Activated CD8-positive, alpha-beta memory T cell treated with anti-CD3 and anti-CD28 coated beads for 4 hours (primary cell): ENCODE data around the gene SFXN5.
"Not testable (repeated sequence)": the region's sequence is repeated elsewhere in the genome, so short reads cannot be mapped to it uniquely, and the experiment has no call there.

Experiments
- DNase-seq, 2 donors: peaks; one replicate each; pipeline ENCODE4 v3.0.0-alpha.2; 2020; ENCODE audit warnings: low read depth in 2 of 2

SFXN5 gene

DNA sequence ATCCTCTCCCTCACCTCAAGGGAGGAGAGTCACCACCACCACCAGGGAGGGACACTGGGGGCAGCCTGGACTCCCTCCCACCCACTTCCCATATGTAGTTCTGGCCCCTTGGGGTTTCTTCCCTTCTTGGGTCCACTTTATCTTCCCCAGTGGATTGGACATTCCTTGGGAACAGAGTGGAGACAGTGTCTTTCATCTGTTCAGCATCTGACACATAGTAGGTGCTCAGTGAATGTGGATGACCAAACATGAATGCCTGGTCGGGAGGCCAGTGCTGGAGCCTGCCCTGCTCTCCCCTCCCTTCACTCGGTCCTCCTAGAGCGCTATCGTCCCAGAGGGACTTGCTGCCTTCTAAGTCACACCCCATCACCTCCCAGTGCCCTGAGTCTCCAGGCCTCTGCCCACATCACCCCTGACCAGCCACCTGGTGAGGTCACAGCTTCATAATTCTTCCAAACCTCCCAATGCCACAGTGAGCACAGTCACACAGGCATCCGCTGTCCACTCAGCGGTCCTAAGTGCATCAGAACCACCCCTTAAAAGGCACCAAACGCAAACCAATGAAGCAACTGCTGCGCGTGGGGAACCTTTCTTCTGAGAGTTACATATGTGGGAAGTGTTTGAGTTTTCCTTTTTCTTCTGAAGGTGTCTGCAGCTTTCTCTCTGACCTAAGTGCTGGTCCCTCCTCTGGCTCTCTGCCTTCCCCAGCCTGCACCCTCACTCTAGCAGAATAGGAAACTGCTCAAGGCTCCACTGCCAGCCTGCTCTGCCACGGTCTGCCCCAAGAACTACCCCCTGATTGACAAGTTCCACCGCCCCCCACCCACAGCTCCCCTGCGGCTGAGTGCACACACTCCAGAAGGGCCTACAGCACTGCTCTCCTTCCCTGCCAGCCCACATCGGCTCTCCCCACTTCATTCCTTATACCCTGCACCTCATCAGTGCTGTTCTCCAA lies 7.2 kb upstream of the SFXN5 start:
- no peak for DNase-seq

GRCh38 chr2:73077424-73077795 lies 5.9 kb upstream of the SFXN5 start:
- DNase-seq: no peak

GRCh38 chr2:73076701-73077423 lies 5.3 kb upstream of the SFXN5 start:
- DNase-seq: no peak

DNA sequence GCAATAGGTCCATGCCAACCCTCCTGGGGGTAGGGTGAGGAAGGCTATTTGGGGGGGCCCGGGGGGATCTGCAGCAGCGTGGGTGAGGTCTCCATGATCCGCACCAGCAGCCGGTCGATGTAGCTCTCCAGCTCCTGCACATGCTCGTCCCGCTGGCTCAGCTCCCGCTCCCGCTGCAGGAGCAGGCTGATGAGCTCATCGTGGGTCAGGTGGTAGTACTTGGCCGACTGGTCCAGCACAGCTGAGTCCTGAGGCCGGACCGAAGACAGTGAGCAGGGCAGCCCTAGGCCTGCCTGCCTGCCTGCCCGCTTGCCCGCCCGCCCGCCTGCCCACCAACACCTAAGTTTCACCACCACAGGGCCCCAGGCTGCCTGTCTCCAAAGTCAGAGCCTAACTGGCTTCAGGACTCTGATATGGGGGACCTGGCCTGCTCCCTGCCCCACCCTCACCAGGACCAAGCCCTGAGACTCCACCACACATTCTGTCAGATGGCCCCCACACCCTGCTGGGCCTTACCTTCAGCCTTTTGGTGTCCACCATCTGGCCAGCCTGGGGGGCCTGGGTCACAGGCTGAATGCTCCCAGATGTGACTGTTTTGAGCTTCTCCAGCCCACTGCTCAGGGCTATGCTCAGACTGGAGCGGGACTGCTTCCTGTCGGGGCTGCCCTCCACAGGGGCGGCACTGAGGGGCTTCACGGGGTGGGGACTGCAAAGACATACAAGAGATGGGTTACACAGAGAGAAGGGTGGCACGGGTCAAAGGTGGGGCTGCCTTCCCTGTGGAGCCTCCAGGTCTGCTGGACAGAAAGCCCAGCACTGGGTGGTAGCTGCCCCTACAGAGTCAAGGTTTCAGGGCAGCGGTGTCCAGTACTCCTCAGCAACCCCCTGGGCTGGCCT lies 4.2 kb upstream of the SFXN5 start:
- no peak for DNase-seq

- DNase-seq: no peak
These were observed 2.9 kb upstream of the SFXN5 start for GRCh38 chr2:73074110-73075069.

DNA sequence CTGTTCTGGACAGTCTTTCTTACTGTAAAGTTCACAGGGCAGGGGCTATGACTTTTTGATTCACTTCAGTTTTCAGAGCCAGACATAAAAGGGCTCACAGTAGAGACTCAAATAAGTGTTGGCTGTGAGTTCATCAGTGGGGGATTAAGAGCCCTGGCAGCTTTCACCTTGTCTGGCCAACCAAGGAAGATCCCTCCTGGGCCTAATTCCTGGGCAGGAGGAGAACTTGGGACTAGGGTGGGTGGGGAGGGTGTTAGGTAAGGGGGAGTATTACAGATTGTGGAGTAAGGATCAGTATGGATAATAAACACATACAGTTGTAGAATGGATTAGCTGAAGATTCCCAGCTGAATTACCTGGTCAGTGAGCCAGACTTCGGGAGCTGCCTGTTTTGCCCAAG lies 904 bp upstream of the SFXN5 start:
- no peak for DNase-seq

DNA sequence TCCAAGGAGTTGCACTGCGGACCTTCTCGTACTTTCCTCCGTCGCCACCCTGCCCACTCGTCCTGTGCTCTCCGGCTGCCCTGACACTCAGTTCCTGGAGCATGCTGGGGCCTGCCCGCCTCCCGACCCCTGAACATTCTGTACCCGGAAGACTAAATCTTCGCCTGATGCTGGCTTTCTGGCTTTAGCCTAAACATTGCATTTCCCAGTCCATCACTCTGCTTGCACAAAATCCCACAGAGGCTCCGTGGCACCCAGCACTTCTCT lies 550 bp upstream of the SFXN5 start:
- no peak for DNase-seq

GRCh38 chr2:73070643-73071359 lies 711 bp downstream of the SFXN5 start:
- peak in 1 of 2 donors; percentile 6 for DNase-seq

GRCh38 chr2:73069855-73070642 lies 1.5 kb downstream of the SFXN5 start:
- no peak for DNase-seq

GRCh38 chr2:73069041-73069854 lies 2.3 kb downstream of the SFXN5 start:
- no peak for DNase-seq

DNA sequence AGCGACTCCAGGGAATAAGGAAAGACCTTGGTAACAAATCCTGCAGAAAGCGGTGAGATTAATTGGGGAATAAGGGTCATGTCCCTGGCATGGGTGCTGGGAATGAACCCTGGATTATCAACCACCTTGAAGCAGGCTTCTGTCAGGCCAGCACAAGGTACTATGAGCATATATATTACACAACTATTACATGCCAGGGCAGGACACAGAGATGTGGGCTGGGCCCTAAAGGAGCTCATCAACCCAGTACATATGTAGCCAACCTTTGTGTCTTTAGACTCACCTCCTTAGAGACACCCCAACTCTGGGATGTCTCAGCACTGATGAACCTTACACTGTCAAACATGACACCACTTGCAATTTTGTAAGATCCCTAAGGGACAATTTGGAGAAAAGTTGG lies 3.4 kb downstream of the SFXN5 start:
- DNase-seq: no peak

- no peak for DNase-seq
These were observed 4.5 kb downstream of the SFXN5 start for GRCh38 chr2:73067043-73067442.

GRCh38 chr2:73065070-73065469 lies 6.4 kb downstream of the SFXN5 start:
- not testable (repeated sequence) for DNase-seq

DNA sequence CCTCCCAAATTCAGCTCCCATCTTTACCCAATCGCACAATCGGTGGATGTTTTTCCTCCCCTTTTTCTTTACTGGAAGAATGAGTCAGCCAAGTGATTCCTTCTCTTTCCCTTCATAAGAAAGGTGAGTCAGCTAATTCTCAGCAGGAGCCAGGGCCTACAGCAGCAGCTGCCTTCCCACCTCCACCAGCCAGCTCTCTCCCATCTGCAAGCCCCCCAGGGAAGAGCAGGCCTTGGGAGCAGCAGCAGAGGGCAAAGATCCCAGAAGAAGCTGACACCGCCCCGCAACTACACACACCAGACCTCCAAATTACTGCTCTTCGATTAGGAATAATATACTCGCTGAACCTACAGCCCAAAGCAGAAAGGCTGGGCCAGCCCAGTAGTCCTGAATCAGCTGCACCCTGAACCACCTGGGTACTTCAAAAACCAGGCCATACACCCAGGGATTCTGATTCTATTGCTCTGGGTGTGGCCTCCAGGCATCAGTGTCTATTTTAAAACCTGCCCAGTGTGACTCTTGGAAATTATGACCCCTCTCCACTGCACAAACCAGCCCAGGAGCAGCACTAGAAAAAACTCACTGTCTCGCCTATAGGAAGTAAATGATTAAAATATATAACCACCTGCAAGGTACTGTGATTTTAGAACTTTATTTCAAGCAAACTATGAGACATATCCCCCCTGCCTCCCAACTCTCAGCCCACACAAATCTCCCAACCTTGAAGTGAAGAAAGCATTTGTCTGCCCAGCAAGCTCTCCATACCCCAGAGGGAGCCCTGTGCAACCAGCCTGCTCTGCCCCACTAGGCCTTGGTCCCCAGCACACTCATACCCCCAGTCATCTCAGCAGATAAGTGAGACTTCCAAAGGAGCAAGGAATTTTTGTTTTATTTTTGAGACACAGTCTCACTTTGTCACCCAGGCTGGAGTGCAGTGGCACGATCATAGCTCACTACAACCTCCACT lies 7.3 kb downstream of the SFXN5 start:
- no peak for DNase-seq

DNA sequence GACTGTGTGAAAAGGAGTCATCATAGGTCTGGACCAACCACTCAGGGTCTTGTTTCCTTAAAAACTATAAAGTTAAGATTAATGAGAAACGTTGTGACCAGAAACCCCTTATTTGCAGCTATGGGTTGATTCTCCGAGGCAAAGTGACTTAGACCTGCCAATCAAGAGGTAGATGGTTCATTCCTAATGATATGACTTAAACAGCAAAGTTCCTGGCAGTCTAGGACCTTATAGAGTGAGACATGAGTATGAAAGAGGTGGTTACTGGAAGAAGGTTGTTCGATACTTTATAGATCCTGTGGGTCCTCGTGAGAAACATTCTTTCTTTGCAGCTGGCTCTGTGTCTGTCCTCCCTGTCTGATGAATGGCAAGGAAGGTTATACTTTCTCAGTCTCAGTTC lies 8.0 kb downstream of the SFXN5 start:
- no peak for DNase-seq

DNA sequence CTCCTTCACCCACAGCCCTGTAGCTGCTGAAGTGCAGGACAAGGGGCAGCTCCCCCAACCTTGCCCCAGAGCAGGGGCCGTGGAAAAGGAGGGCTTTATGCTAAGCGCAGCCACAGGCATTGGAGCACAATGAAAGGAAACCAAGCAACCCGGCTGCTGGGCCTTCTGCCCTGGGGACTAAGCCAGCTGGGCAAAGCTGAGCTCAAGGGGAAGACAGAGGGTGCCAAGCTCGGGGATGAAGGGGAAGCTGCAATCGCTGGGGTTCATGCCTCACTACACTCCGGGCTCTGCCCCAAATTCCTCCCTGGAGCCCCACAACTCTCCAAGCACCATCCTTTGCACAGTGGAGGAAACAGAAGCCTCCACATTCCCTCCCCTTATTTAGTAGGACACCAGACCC lies 12.4 kb downstream of the SFXN5 start:
- no peak for DNase-seq

DNA sequence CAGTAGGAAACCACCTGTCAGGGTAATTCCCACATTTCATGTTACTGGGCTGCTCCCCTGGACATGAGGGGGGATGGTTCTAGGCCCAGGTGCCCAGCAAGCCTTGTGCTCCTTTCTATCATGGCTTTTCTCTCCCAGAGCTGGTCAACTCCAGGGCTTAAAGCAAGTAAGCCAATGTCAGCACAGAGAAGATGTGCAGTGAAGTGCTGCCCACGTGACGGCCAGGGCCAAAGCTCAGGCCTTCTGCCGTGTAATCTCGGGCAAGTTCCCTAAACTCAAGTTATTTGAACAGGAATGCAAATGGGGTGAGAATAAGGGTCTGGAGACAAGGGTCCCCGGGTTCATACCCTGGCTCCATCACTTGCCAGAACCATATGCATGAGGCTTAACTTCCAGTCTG lies 16.5 kb downstream of the SFXN5 start:
- no peak for DNase-seq
